HS-5 (cell line): ENCODE measurements around the gene DPYD.

Experiments used
- DNase-seq: peaks from one replicate; pipeline ENCODE4 v3.0.0-alpha.2; 2012; ENCODE audit warnings: low read depth

DPYD gene

GRCh38 chr1:97610102-97610501 lies 310.7 kb downstream of the DPYD start:
- no peak for DNase-seq

- DNase-seq = no peak
Measured at GRCh38 chr1:97608272-97608671, 312.6 kb downstream of the DPYD start.

DNA sequence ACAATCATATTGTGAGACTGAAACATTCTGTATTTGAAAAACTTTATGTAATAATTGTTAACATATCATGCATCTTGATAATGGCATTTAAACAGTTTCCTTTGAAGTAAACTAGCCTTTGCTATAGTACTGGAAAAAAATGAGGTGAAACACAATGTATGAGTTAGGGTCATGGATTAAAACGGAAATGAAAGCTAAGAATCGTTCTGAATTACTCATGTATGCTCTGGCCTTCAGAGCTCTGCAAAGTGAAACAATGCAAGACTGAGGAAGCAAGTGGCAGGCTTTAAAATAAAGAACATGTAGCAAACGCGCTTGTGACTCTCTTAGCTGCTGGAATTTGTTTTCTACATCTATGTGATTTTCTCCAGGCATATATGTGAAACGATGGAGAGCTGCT lies 317.1 kb downstream of the DPYD start:
- no peak for DNase-seq

GRCh38 chr1:97603218-97603617 lies 317.6 kb downstream of the DPYD start:
- DNase-seq = no peak

DNA sequence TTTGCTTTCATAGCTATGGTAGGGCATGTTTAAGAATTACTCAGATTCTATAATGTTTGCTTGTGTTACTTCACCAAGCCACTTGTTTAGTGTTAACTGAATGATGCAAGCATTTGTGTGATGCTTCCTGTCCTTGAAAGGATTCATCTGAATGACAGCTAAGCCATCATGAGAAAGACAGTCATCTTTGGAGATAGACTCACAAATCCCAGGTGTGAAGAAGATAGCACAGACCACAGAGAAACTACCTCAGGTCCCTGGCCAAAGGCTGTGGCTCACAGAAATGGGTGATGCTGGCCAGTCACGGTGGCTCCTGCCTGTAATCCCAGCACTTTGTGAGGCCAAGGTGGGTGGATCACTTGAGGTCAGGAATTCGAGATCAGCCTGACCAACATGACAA lies 321.4 kb downstream of the DPYD start:
- DNase-seq = no peak

GRCh38 chr1:97593192-97593591 lies 327.6 kb downstream of the DPYD start:
- no peak for DNase-seq

GRCh38 chr1:97588772-97589171 lies 332.1 kb downstream of the DPYD start:
- DNase-seq = no peak

DNA sequence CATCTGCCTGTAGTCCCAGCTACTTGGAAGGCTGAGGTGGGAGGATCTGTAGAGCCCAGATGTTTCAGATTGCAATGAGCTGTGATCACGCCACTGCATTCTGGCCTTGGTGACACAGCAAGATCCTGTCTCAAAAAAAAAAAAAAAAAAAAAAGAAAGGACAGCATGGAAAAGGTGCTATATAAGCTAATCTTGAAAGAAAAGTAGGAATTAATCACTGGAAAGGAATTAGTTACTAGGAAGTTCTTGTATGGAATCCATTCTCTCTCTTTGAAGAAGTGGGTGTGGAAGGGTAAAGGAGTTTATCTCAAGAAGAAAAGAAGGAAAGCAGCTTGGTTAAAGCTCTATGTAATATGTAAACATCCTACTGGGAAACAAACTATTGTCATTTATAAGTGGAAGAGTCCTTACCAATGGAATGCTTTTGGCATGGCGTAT lies 339.2 kb downstream of the DPYD start:
- DNase-seq = peak; percentile 60

GRCh38 chr1:97577613-97578012 lies 343.2 kb downstream of the DPYD start:
- no peak for DNase-seq

- no peak for DNase-seq
Measured at GRCh38 chr1:97573553-97573952, 347.3 kb downstream of the DPYD start.

GRCh38 chr1:97572561-97572960 lies 348.3 kb downstream of the DPYD start:
- DNase-seq = no peak

DNA sequence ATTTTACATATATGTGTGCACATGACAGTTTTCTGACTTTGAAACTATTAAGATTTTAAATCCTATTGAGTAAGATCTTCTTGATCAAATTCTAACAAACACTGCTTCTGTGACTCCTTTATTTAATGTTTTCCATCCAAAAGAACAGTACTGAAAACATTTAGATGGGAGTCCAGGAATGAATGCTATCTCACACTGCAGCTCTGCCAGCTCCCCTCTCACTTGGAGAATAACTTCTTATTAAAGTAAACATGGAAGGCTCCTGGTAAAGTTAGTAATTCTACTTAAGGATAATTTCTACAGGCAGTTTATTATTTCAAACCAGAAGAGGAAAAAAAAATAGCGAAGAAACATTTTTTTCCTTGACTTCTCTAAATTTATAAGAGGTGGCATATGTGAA lies 349.1 kb downstream of the DPYD start:
- DNase-seq = no peak

DNA sequence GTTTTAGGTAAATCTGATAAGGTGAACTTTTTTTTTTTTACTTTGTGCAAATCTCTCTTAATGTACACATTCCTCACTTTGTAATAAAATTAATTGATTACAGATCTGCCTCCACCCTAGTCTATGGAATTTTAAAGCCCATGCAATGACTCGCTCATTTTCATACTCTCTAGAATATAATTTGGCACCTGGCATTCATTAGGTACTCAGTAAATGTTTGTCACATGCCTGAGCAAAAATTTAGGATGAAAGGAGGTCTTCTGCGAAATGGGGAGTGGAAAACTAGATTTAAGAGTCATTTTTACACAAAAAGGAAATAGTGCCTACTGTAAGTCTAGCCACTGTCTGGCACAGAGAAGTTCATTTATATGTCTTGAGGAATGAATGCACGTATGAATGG lies 350.1 kb downstream of the DPYD start:
- no peak for DNase-seq

DNA sequence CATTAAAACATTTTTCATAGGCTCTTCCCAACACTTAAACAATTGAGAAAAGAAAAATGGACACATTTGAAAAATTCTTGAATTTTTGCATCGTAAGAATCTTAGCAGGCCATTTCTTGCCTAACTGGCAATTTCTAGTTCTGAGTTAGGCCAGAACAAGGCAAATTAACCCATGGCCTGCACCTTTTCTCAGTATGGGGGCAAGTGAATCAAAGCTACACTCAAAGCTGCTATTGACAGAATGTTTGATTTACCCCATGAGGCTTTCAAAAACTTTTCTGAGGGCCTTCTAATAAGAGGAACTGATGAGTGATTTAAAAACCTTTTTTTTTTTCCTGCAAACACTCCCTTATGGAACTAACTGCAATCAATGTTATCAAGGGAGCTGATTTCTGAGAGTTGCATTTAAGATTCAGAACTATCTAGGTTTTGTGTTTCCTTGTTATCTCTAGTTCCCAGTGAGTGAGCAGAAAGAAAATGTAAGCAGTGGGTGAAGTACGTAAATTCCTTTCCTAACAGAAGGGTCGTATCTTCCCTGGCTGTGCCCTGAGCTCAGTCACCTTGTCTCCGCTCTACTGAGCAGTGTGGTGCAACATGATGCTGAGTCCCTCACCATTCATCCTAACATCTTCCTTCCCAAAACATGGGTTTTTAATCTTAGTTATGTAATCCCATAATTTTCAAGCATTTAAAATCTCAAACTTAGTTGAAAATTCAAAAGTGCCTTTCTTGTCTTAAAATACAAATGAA lies 353.7 kb downstream of the DPYD start:
- no peak for DNase-seq

GRCh38 chr1:97565886-97566285 lies 354.9 kb downstream of the DPYD start:
- DNase-seq = no peak

DNA sequence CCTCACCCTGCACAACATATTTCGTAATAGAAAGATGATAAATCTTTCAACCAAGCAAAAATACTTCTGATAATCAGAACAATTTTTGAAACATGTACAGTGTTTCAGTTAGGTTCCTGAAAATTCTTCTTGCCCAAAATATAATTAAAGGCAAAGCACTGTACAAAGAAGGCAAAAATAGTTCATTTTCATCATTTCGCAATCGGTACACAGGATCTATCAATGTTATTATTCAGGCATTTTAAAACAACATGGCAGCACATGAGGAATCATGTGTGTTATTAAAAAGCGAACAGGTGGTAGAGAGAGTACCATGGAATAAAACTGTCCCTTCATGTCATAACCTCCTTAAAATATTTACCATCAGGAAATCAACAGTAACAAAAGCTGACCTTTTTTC lies 356.9 kb downstream of the DPYD start:
- DNase-seq = no peak

DNA sequence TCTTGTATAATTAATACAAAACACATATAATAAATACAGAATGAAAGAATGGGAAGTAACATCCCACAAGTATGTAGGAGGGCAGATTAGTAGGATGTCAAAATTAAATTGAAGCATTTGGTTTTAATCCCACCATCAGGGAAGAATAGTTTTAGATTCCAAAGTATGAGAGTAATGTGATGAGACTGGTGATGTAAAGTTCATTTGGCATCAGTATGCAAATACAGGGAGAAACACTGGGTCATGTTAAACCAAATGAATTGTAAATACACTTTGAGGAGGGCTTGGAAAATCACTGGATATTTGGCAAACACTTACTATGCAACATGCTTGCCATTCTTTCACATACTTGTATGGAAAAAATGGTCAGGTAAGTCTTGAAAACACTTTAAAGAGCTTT lies 358.8 kb downstream of the DPYD start:
- no peak for DNase-seq

GRCh38 chr1:97560714-97561113 lies 360.1 kb downstream of the DPYD start:
- no peak for DNase-seq

GRCh38 chr1:97553971-97554370 lies 366.9 kb downstream of the DPYD start:
- no peak for DNase-seq

DNA sequence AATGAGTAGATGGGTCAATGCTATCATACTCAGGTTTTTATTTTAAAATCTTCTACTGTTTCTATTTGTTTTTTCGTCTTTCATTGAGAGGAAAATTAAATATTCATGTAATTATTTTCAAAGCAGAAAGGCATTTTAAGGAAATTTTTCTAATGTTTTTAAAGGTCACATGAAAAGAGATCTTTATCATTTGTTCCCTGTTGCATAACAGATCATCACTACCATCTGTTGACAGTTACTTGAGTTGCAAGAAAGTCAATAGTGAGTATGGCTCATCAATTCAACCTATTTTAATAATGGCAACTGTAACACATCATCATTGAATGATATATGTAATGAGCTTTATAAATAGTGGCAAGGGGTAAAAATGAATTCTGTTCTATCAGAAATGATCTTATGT lies 369.7 kb downstream of the DPYD start:
- no peak for DNase-seq

DNA sequence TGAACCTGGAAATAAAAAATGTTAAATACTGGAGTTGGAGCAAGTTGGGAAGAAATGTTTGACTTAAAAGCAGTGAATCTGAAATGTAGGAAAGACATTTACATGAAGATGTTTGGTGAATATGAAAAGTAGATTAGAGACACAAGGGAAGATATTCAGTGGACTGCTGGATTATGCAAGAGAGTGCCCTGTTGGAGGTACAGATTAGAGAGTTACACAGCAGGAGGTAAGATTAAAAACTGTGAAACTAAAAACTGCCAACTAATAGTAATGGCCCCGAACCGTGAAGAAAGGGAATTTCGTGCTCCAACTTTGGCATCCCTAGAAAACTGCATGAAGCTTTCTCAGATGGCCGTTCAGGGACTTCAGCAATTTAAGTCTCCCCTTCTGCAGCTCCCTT lies 375.4 kb downstream of the DPYD start:
- DNase-seq = no peak

DNA sequence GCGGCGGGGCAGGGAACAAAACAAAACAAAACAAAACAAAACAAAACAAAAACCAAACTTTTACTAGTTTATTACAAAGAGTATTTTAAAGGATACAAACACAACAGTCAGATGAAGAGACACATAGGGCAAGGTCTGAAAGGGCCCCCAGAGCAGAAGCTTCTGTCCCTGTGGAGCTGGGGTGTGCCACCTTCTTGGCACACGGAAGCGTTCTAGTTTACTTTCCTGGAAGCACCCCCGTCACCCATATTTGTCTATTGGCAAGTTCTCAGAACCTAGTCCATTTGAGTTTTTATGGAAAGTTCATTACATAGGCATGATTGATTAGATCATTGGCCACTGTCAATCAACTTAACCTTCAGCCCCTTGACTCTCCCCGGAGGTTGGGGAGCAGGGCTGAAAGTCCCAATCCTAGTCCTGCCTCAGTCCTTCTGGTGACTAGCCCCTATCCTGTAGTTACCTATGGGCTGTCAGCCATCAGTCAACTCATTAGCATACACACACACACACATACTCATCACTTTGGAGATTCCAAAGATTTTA lies 380.4 kb downstream of the DPYD start:
- no peak for DNase-seq

- DNase-seq = no peak
Measured at GRCh38 chr1:97538113-97538512, 382.7 kb downstream of the DPYD start.

- no peak for DNase-seq
Measured at GRCh38 chr1:97533358-97533757, 387.5 kb downstream of the DPYD start.
